NCI-H748 (cell line): Measurements from ENCODE around the gene NGFR.

Experiments
- DNase-seq: peaks from one replicate; lab custom pipeline; 2025; ENCODE audit not compliant: unreplicated experiment; lab: John Stamatoyannopoulos, UW

Gene NGFR

GRCh38 chr17:49494986-49495841, at the start of gene NGFR:
NGFR (plus strand) TSS chr17:49495293; CDS start chr17:49495418, 125 bp downstream.
- DNase-seq = peak; percentile 70

GRCh38 chr17:49445591-49445990, 49.5 kb upstream of the NGFR start:
- no peak for DNase-seq

GRCh38 chr17:49447628-49448302, 47.3 kb upstream of the NGFR start:
- DNase-seq = no peak

DNA sequence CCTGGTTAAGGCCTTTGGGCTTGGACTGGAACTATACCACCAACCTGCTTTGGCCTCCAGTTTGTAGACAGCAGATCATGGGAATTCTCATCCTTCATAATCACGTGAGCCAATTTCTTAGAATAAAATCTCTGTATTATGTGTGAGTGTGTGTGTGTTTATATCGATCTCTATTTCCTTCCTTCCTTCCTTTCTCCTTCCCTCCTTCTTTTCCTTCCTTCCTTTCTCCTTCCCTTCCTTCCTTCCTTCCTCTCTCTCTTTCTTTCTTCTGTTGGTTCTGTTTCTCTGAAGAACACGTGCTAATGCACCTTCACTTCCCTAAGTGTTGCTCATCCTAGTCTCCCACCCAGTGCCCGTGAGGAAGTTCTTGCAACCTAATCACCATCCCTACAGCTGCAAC, 44.9 kb upstream of the NGFR start:
- no peak for DNase-seq

DNA sequence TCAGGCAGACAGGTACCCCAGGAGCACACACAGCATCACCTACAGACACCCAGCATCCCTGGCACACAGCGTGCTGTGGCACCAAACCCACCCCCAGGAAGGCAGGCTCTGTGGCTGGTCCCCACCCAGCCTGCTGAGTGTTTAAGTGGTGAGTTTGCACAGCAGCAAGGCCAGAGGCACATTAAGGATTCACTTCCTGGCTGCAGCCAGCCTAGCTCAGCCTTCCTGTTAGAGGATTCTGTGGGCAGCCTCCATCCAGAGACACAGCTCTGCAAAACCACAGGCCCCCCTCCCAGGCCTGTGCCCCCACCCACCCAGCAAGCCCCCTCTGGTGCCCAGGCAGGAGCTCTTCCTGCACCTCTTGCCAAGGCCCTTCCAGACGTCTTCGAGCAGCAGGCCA, 44.4 kb upstream of the NGFR start:
- DNase-seq = no peak

DNA sequence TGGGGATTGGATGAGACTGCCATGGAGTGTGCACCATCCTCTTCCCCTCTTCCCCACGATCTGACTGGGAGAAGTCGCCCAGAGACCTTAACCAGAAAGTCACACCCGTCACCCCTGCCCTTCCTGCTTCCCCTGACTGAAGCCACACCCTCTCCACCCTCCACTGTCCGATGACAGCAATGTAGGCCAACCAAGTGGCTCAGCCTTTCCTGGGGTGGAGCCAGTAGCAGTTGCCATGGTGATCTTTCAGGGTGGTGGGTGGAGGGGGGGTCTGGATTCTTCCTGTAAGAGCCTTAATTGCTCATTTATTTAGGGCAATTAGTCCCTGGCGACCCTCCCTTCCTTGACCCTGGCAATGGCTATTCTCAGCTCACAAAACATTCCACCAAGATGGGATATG, 42.9 kb upstream of the NGFR start:
- DNase-seq = no peak

DNA sequence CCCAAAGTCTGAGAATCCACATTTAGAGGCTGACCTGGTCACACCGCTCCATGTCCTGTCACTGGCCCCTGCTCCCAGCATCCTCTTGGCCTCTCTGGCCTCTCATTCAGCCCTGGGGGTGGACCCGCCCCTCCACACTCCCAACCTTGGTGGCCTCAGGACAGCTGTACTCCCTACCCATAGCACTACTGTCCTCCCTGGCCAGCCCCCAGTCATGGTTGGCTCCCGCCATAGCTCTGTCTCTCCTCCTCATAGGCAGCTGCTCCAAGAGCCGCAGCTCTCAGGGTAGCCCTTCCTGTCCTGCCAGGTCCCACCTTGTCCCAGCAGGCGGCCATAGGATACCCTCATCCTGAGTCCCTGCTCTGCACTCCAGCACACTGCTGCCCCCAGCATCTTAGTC, 42.4 kb upstream of the NGFR start:
- no peak for DNase-seq

GRCh38 chr17:49454050-49454449, 41.0 kb upstream of the NGFR start:
- no peak for DNase-seq

DNA sequence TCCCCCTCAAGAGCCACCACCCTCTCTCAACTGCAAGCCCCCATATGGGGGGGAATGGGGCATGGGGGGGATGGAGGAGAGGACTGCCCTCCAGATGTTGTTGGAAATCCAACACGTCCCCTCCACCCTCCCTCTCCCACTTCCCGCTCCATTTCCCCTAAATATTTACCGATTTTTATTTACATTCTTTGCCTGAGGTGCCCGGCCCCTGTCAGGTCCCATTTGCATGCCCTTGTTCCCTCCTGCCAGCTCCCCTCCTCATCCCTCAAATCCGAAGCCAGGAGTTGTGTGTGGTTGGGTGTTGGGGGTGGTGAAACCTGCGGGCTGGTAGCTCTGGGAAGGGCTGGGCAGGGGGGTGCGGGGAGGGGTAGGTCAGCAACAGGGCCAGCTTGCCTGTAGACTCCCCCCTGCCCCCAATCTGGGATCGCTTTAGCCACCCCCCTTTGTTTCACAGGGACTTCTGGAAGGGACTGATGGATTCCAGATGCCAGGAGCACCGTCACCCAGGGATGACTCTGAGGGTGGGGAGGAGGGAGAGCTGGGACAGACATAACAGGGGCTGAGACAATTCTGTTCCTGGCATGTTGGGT, 39.7 kb upstream of the NGFR start:
- DNase-seq = no peak

- DNase-seq = no peak
Measured at GRCh38 chr17:49456183-49456965, 38.7 kb upstream of the NGFR start.

- no peak for DNase-seq
Measured at GRCh38 chr17:49457564-49458535, 37.2 kb upstream of the NGFR start.

GRCh38 chr17:49459401-49459984, 35.6 kb upstream of the NGFR start:
- no peak for DNase-seq

DNA sequence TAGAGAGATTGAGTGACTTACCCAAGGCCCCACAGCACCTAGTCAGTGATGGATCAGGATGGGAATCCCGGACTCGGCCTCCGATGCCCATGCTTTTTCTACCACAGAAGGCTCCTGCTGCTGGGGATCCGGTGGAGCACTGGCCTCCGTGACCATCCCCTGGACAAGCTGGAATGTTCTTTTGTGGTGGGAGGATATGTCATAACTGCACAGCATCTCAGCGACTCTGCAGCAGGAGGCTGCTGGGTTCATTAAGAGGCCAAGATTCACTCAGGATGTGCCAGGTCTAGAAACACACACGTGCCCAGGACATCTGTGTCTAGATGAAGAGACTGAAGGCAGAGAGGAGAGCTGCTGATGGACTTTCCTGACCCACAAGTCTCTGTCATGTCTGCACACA, 34.7 kb upstream of the NGFR start:
- no peak for DNase-seq

DNA sequence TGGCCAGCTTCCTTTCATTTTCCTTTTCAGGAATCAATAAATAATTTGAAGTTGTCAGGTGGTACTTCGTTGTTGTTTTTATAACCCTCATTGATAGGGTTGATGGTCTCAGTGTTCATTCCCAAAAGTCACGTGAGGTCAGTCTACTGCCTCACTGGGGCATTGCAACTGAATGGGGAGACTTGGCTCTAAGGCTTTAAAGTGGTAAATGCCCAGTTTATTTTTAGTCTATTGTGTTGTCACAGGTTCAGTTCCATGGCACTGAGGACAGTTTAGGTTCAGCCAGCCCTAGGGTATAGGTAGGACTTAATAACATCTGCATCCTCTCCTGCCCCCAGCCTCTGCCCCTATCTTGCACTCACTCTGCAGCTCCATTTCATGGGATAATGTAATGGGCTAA, 33.5 kb upstream of the NGFR start:
- DNase-seq = no peak

DNA sequence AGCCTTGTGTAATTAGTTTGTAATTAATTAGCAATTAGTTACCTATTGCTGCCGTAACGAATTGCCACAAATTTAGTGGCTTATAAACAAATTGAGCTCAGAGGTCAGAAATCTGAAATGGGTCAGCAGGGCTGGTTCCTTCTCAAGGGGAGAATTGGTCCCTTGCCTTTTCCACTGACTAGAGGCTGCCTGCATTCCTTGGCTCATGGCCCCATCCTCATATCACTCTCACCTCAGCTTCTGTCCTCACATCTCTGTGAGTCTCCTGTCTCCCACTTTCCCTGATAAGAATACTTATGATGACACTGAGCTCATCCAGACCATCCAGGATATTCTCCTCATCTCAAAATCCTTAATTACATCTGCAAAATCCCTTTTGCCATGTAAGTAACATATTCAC, 31.0 kb upstream of the NGFR start:
- no peak for DNase-seq

DNA sequence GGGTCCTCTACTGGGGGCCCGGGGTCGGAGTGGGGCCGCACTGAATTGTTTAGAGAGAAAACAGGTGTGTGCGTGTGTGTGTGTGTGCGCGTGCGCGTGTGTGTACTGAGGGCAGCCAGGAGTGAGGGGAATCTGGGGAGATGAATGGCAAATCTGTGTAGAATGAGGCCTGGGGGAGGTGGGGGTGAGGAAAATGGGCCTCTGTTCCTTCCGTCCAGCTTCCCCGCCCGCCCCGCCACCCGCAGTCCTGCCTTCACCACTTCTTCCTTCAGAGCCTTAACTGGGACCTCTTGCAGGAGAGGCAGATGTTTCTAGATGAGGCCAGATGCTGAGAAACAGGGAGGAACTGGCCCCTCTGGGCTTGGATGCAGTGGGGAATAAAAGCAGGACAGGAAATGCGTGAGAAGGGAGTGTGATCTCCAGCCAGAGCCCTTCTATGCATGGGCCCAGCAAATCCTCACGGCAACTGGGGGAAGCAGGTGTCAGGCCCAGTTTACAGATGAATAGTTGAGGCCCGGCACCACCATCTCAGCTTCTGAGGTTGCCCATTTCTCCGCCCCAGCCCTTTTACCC, 29.7 kb upstream of the NGFR start:
- no peak for DNase-seq

- no peak for DNase-seq
Measured at GRCh38 chr17:49466436-49466835, 28.7 kb upstream of the NGFR start.

- DNase-seq = no peak
Measured at GRCh38 chr17:49467175-49467574, 27.9 kb upstream of the NGFR start.

- no peak for DNase-seq
Measured at GRCh38 chr17:49468811-49469385, 26.2 kb upstream of the NGFR start.
